Keratinocyte (primary cell): ENCODE measurements around the gene CHIA. TPM values are rescaled to one million over a fixed set of nuclear protein-coding genes. Genes with fewer than 3 reads are reported as not detected.

ENCODE experiments used
- DNase-seq: peaks from one replicate; pipeline ENCODE4 v3.0.0-alpha.2; 2011; ENCODE audit warnings: low read depth, missing footprints, low spot score
- FAIRE-seq: peaks from 2 replicates; lab custom pipeline; 2011; peaks lifted over from hg19 to GRCh38; lab: Jason Lieb, UNC
- H2AFZ ChIP-seq: 2 replicates; pipeline ENCODE4 v1.6.0; 2012; ENCODE audit warnings: low read length, control low read depth, inconsistent platforms; ENCODE audit not compliant: control insufficient read depth
- H3K27ac ChIP-seq: 2 replicates; pipeline ENCODE4 v1.5.1; 2011; ENCODE audit warnings: low read length; ENCODE audit not compliant: control insufficient read depth, insufficient read depth
- H3K27me3 ChIP-seq: 3 replicates; pipeline ENCODE4 v1.6.0; 2011; ENCODE audit warnings: low read length; ENCODE audit not compliant: control insufficient read depth, insufficient read depth; ENCODE audit errors: extremely low read depth
- H3K36me3 ChIP-seq, 2 experiments: 2 replicates in 1 of 2; 3 replicates in 1 of 2; pipeline ENCODE4 v1.5.1; 2011; ENCODE audit warnings: low read length in 2 of 2, mild to moderate bottlenecking in 1 of 2; ENCODE audit not compliant: control insufficient read depth in 2 of 2, insufficient read depth in 2 of 2; ENCODE audit errors: extremely low read depth in 1 of 2
- H3K4me1 ChIP-seq: 3 replicates; pipeline ENCODE4 v1.5.1; 2011; ENCODE audit warnings: low read length; ENCODE audit not compliant: control insufficient read depth, insufficient read depth; ENCODE audit errors: extremely low read depth
- H3K4me2 ChIP-seq: 3 replicates; pipeline ENCODE4 v1.6.0; 2011; ENCODE audit warnings: low read depth, low read length; ENCODE audit not compliant: control insufficient read depth, insufficient read depth; ENCODE audit errors: extremely low read depth
- H3K4me3 ChIP-seq, 3 experiments: fragments of 200-600 bp in 1 of 3; sonication (generic) in 1 of 3; 2 replicates in 2 of 3; 3 replicates in 1 of 3; pipeline ENCODE4 v1.5.1; 2011 to 2016; ENCODE audit warnings: low read length in 3 of 3, mild to moderate bottlenecking in 3 of 3, control low read depth in 2 of 3, inconsistent platforms in 1 of 3, low read depth in 1 of 3, mixed read lengths in 1 of 3, mixed run types in 1 of 3, moderate library complexity in 1 of 3; ENCODE audit not compliant: control insufficient read depth in 2 of 3, insufficient read depth in 2 of 3; ENCODE audit errors: extremely low read depth in 1 of 3
- H3K79me2 ChIP-seq: 2 replicates; pipeline ENCODE4 v1.6.0; 2012; ENCODE audit warnings: low read length; ENCODE audit not compliant: control insufficient read depth, insufficient read depth
- H3K9ac ChIP-seq: 3 replicates; pipeline ENCODE4 v1.6.0; 2011; ENCODE audit warnings: low read length; ENCODE audit not compliant: control insufficient read depth, insufficient read depth; ENCODE audit errors: extremely low read depth
- H3K9me1 ChIP-seq: 3 replicates; pipeline ENCODE4 v1.6.0; 2011; ENCODE audit warnings: low read length; ENCODE audit not compliant: control insufficient read depth, insufficient read depth; ENCODE audit errors: extremely low read depth
- H3K9me3 ChIP-seq: 2 replicates; pipeline ENCODE4 v1.5.1; 2012; ENCODE audit warnings: low read depth, low read length; ENCODE audit not compliant: control insufficient read depth
- H4K20me1 ChIP-seq: 3 replicates; pipeline ENCODE4 v1.6.0; 2011; ENCODE audit warnings: low read length; ENCODE audit not compliant: control insufficient read depth, insufficient read depth; ENCODE audit errors: extremely low read depth
- EZH2 ChIP-seq: IDR thresholded peaks from one replicate; pipeline ENCODE4 v1.6.1; 2012; ENCODE audit warnings: inconsistent platforms, mild to moderate bottlenecking, low read length, moderate library complexity
- dilution Hi-C: fragments of 300-500 bp; cut with MboI; formaldehyde crosslinking; loops from one replicate; pipeline ENCODE4 v1.7.0; 2020; ENCODE audit warnings: low sequenced_read_pairs; ENCODE audit not compliant: extremely low pct_ligation_motif_present
- polyA plus RNA-seq, 5 experiments: library from polyadenylated mRNA; depleted of rRNA in 3 of 5; stranded (reverse) in 3 of 5; stranded (forward) in 1 of 5; unstranded in 1 of 5; fragments of >200 nt; gene quantifications; 1 replicate in 1 of 5; 2 replicates in 3 of 5; 3 replicates in 1 of 5; pipeline versions ENCODE4 v1.2.1 to v1.2.3, GENCODE V29; 2011 to 2012; ENCODE audit warnings: missing spikeins in 2 of 5, low read depth in 1 of 5, low replicate concordance in 1 of 5
- TF ChIP-seq, protein P1 (sequence below), 3 experiments: IDR thresholded peaks in 1 of 3; conservative IDR thresholded peaks in 1 of 3; optimal IDR thresholded peaks in 1 of 3; 2 replicates in 2 of 3; 3 replicates in 1 of 3; pipeline versions ENCODE3 to v1.5.1; 2011; ENCODE audit warnings: low read length in 3 of 3, mild to moderate bottlenecking in 3 of 3, moderate library complexity in 2 of 3, control low read depth in 1 of 3, inconsistent platforms in 1 of 3; ENCODE audit not compliant: insufficient read depth in 2 of 3; ENCODE audit errors: extremely low read depth in 1 of 3

Gene CHIA
- polyA plus RNA-seq, 1 donor (not counting 4 experiments of a cell fraction or from before 2014, with no cell fraction given) = not detected

DNA sequence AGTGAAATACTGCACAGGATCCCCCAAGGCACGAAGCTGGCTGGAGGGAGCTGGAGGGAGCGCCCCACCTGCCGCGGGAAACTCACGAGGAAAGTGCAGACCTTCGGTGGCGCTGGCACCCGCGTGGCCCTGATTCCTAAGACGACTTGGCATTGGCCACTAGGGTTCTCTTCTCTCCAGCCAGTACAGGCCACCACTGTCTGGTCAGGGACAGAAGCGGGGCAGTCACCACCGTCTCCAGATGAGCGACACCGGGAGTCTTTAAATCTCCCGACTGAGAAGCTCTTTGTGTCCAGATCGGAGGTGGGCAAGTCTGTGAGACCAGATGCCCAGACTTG is 19.2 kb upstream of the CHIA start:
- H2AFZ ChIP-seq = no peak overlapping the region
- H3K4me3 ChIP-seq = no peak overlapping the region
- H3K9ac ChIP-seq = no peak overlapping the region
- H3K9me3 ChIP-seq = no peaks in the 10 kb centered on the region
- H3K4me2 ChIP-seq = no peak overlapping the region
- no peak for FAIRE-seq
- H3K27me3 ChIP-seq = peaks cover 42% of the 10 kb centered on the region
- H3K4me1 ChIP-seq = no peaks in the 10 kb centered on the region
- no peaks in the 10 kb centered on the region for H3K79me2 ChIP-seq
- no peak overlapping the region for H3K27ac ChIP-seq
- dilution Hi-C loops = no loop called here
- no peaks in the 10 kb centered on the region for H4K20me1 ChIP-seq
- DNase-seq = no peak
- H3K36me3 ChIP-seq = no peaks in the 10 kb centered on the region
- TF ChIP-seq EZH2 = peak; percentile 81
- TF ChIP-seq, protein P1, sequence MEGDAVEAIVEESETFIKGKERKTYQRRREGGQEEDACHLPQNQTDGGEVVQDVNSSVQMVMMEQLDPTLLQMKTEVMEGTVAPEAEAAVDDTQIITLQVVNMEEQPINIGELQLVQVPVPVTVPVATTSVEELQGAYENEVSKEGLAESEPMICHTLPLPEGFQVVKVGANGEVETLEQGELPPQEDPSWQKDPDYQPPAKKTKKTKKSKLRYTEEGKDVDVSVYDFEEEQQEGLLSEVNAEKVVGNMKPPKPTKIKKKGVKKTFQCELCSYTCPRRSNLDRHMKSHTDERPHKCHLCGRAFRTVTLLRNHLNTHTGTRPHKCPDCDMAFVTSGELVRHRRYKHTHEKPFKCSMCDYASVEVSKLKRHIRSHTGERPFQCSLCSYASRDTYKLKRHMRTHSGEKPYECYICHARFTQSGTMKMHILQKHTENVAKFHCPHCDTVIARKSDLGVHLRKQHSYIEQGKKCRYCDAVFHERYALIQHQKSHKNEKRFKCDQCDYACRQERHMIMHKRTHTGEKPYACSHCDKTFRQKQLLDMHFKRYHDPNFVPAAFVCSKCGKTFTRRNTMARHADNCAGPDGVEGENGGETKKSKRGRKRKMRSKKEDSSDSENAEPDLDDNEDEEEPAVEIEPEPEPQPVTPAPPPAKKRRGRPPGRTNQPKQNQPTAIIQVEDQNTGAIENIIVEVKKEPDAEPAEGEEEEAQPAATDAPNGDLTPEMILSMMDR (optimal IDR thresholded peaks at IDR 0.05 in 1 of 3, IDR thresholded peaks at IDR 0.05 in 1 of 3, conservative IDR thresholded peaks at IDR 0.05 in 1 of 3; ENCODE audit: extremely low read depth in 1 of 3, insufficient read depth in 2 of 3, low read length in 3 of 3) = no peak
- H3K9me1 ChIP-seq = no peaks in the 10 kb centered on the region

DNA sequence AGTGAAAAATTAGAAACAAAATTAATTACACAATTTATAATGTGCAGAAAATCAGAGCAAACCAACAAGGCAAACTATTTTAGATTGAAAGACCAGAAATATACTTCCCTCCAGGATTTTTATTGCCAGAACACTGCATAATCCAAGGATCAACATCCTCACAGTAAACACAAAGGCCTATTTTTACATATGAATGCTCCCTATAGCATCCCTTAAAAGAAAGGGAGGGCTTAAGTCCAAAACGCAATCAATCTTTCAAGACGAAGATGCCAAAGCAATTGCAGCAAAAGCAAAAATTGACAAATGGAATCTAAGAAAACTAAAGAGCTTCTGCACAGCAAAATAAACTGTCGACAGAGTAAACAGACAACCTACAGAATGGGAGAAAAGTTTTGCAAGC is 18.6 kb upstream of the CHIA start:
- no peak overlapping the region for H3K4me2 ChIP-seq
- no peaks in the 10 kb centered on the region for H3K36me3 ChIP-seq
- no peaks in the 10 kb centered on the region for H3K9me3 ChIP-seq
- no peak overlapping the region for H3K9ac ChIP-seq
- no peak for DNase-seq
- no peaks in the 10 kb centered on the region for H3K9me1 ChIP-seq
- no peak overlapping the region for H3K27ac ChIP-seq
- H2AFZ ChIP-seq = no peak overlapping the region
- TF ChIP-seq EZH2 = no peak
- TF ChIP-seq, protein P1 (optimal IDR thresholded peaks at IDR 0.05 in 1 of 3, IDR thresholded peaks at IDR 0.05 in 1 of 3, conservative IDR thresholded peaks at IDR 0.05 in 1 of 3; ENCODE audit: extremely low read depth in 1 of 3, insufficient read depth in 2 of 3, low read length in 3 of 3) = no peak
- H3K4me1 ChIP-seq = no peaks in the 10 kb centered on the region
- FAIRE-seq = no peak
- dilution Hi-C loops = no loop called here
- peaks cover 37% of the 10 kb centered on the region for H3K27me3 ChIP-seq
- no peaks in the 10 kb centered on the region for H4K20me1 ChIP-seq
- H3K4me3 ChIP-seq = no peak overlapping the region
- no peaks in the 10 kb centered on the region for H3K79me2 ChIP-seq
